Measurements from ENCODE around the gene RPS15A. TPM values are rescaled to one million over a fixed set of nuclear protein-coding genes. Genes with fewer than 3 reads are reported as not detected.

RPS15A gene
- total RNA-seq, 2 donors from 2014 or later, result 836 to 2,411 TPM

GRCh38 chr16:18816286-18816685, 26.2 kb upstream of the RPS15A start:
- no peaks in the 10 kb centered on the region for H3K9me3 ChIP-seq
- no peaks in the 10 kb centered on the region for H3K27me3 ChIP-seq (replicated peaks; ENCODE audit: insufficient read depth)
- no peak overlapping the region for H3K27ac ChIP-seq
- no peaks in the 10 kb centered on the region for H3K4me1 ChIP-seq (replicated peaks)
- TF ChIP-seq POLR2A (IDR thresholded peaks at IDR 0.05), result no peak
- TF ChIP-seq POLR2AphosphoS5 (IDR thresholded peaks at IDR 0.05), result no peak
- no peak for TF ChIP-seq CTCF (IDR thresholded peaks at IDR 0.05)
- 78% methylated on average over 3 of the region's 3 CpGs for WGBS
- intact Hi-C loops (cut with DNase I), result no loop called here
- DNase-seq (ENCODE audit: low spot score), result no peak
- no peak overlapping the region for H3K4me3 ChIP-seq
- peaks cover 0 to 4% of the 10 kb centered on the region in 2 donors for H3K36me3 ChIP-seq

GRCh38 chr16:18811925-18812324, 21.8 kb upstream of the RPS15A start:
- no peaks in the 10 kb centered on the region for H3K9me3 ChIP-seq
- no peaks in the 10 kb centered on the region for H3K4me1 ChIP-seq (replicated peaks)
- H3K36me3 ChIP-seq, result peaks cover 4% of the 10 kb centered on the region in 2 donors
- TF ChIP-seq POLR2AphosphoS5 (IDR thresholded peaks at IDR 0.05) (no peak), POLR2A (IDR thresholded peaks at IDR 0.05) (no peak), CTCF (IDR thresholded peaks at IDR 0.05) (no peak)
- no peak overlapping the region for H3K4me3 ChIP-seq
- intact Hi-C loops (cut with DNase I), result no loop called here
- no peak for DNase-seq (ENCODE audit: low spot score)
- no peaks in the 10 kb centered on the region for H3K27me3 ChIP-seq (replicated peaks; ENCODE audit: insufficient read depth)
- WGBS, result 88% methylated on average over 3 of the region's 3 CpGs
- H3K27ac ChIP-seq, result no peak overlapping the region

- Histone ChIP-seq H3K36me3 (peaks cover 0 to 4% of the 10 kb centered on the region in 2 donors), H3K9me3 (no peaks in the 10 kb centered on the region), H3K4me1 (replicated peaks) (no peaks in the 10 kb centered on the region), H3K27me3 (replicated peaks; ENCODE audit: insufficient read depth) (no peaks in the 10 kb centered on the region), H3K27ac (no peak overlapping the region), H3K4me3 (no peak overlapping the region)
- TF ChIP-seq CTCF (IDR thresholded peaks at IDR 0.05) (no peak), POLR2AphosphoS5 (IDR thresholded peaks at IDR 0.05) (no peak), POLR2A (IDR thresholded peaks at IDR 0.05) (no peak)
- intact Hi-C loops (cut with DNase I), result no loop called here
- 92% methylated on average over 13 of the region's 13 CpGs for WGBS
- DNase-seq (ENCODE audit: low spot score), result no peak
Observed at GRCh38 chr16:18809165-18809564, 19.0 kb upstream of the RPS15A start.

GRCh38 chr16:18805257-18805773, 15.2 kb upstream of the RPS15A start:
- no peak overlapping the region for H3K27ac ChIP-seq
- intact Hi-C loops (cut with DNase I), result no loop called here
- TF ChIP-seq CTCF (IDR thresholded peaks at IDR 0.05) (no peak), POLR2AphosphoS5 (IDR thresholded peaks at IDR 0.05) (no peak), POLR2A (IDR thresholded peaks at IDR 0.05) (no peak)
- WGBS, result 13% methylated on average over 2 of the region's 2 CpGs
- no peak for DNase-seq (ENCODE audit: low spot score)
- no peaks in the 10 kb centered on the region for H3K4me1 ChIP-seq (replicated peaks)
- no peaks in the 10 kb centered on the region for H3K9me3 ChIP-seq
- no peaks in the 10 kb centered on the region for H3K27me3 ChIP-seq (replicated peaks; ENCODE audit: insufficient read depth)
- no peak overlapping the region for H3K4me3 ChIP-seq
- peaks cover 0 to under 1% of the 10 kb centered on the region in 2 donors for H3K36me3 ChIP-seq

GRCh38 chr16:18804540-18804939, 14.4 kb upstream of the RPS15A start:
- 52% methylated on average over 3 of the region's 3 CpGs for WGBS
- H3K27ac ChIP-seq, result peak overlapping the region in 1 of 2 donors; percentile 0
- DNase-seq (ENCODE audit: low spot score), result no peak
- no peaks in the 10 kb centered on the region for H3K9me3 ChIP-seq
- intact Hi-C loops (cut with DNase I), result no loop called here
- H3K4me3 ChIP-seq, result no peak overlapping the region
- H3K36me3 ChIP-seq, result no peaks in the 10 kb centered on the region
- no peaks in the 10 kb centered on the region for H3K27me3 ChIP-seq (replicated peaks; ENCODE audit: insufficient read depth)
- TF ChIP-seq POLR2AphosphoS5 (IDR thresholded peaks at IDR 0.05) (no peak), CTCF (IDR thresholded peaks at IDR 0.05) (no peak), POLR2A (IDR thresholded peaks at IDR 0.05) (no peak)
- H3K4me1 ChIP-seq (replicated peaks), result peaks cover 5% of the 10 kb centered on the region

Data from prostate gland (tissue), 2 donors.